Ascending aorta (tissue), 2 donors: Measurements from ENCODE around the gene SELENOH. TPM values are rescaled to one million over a fixed set of nuclear protein-coding genes. Genes with fewer than 3 reads are reported as not detected.
A peak's percentile ranks its signal among the peaks of the same experiment; 100 is the strongest.

Source experiments
- DNase-seq, 2 donors: peaks; one replicate each; pipeline ENCODE4 v3.0.0-alpha.2; 2019; ENCODE audit warnings: low spot score in 2 of 2
- H3K27ac ChIP-seq, 2 donors: fragments of 200-600 bp; sonication (generic); one replicate each; pipeline ENCODE4 v1.5.1; 2016 to 2017; ENCODE audit warnings: mild to moderate bottlenecking in 1 of 2
- H3K27me3 ChIP-seq: fragments of 200-600 bp; sonication (generic); one replicate; pipeline ENCODE4 v1.5.1; 2017
- H3K36me3 ChIP-seq, 2 donors: fragments of 200-600 bp; sonication (generic); one replicate each; pipeline ENCODE4 v1.5.1; 2016
- H3K4me1 ChIP-seq, 2 donors: fragments of 200-600 bp; sonication (generic); one replicate each; pipeline ENCODE4 v1.5.1; 2016 to 2017; ENCODE audit warnings: mild to moderate bottlenecking in 1 of 2
- H3K4me3 ChIP-seq, 2 donors: fragments of 200-600 bp; sonication (generic); one replicate each; pipeline ENCODE4 v1.5.1; 2016 to 2017; ENCODE audit warnings: mild to moderate bottlenecking in 1 of 2
- H3K9me3 ChIP-seq, 2 donors: fragments of 200-600 bp; sonication (generic); one replicate each; pipeline ENCODE4 v1.5.1; 2016
- CTCF ChIP-seq, 3 experiments: fragments of 200-600 bp in 2 of 3; fragments of 450-650 bp in 1 of 3; sonication (generic) in 2 of 3; IDR thresholded peaks; one replicate each; pipeline ENCODE4 v1.5.1; 2016 to 2019; ENCODE audit warnings: antibody characterized with exemption in 3 of 3, mild to moderate bottlenecking in 1 of 3, moderate library complexity in 1 of 3
- intact Hi-C: fragments of 100-400 bp; cut with DNase I; formaldehyde crosslinking; loops from one replicate; pipeline ENCODE4 v1.15.1; 2023
- total RNA-seq: library from RNA; depleted of rRNA; stranded (reverse); fragments of >200 nt; gene quantifications from one replicate; pipeline ENCODE4 v1.1.0, GENCODE V29; 2016

SELENOH gene
- total RNA-seq, 1 donor from 2014 or later: 113 TPM

GRCh38 chr11:57735619-57736298 lies 5.5 kb upstream of the SELENOH start:
- no peak for TF ChIP-seq CTCF (IDR thresholded peaks at IDR 0.05)
- H3K4me3 ChIP-seq: no peak overlapping the region
- no peaks in the 10 kb centered on the region for H3K9me3 ChIP-seq
- peaks cover 18 to 25% of the 10 kb centered on the region in 2 donors for H3K36me3 ChIP-seq
- peaks cover 0 to 2% of the 10 kb centered on the region in 2 donors for H3K4me1 ChIP-seq
- no peak overlapping the region for H3K27ac ChIP-seq
- no peak for DNase-seq
- H3K27me3 ChIP-seq: no peaks in the 10 kb centered on the region
- intact Hi-C loops: no loop called here

- Histone ChIP-seq H3K4me1 (peaks cover 0 to 15% of the 10 kb centered on the region in 2 donors), H3K27me3 (no peaks in the 10 kb centered on the region), H3K36me3 (peaks cover 29 to 42% of the 10 kb centered on the region in 2 donors), H3K9me3 (no peaks in the 10 kb centered on the region), H3K27ac (peak overlapping the region; percentile 95 to 97), H3K4me3 (peak overlapping the region; percentile 91 to 93)
- TF ChIP-seq CTCF (IDR thresholded peaks at IDR 0.05): no peak
- intact Hi-C loops: loop anchor here (5.0 kb wide), 1 partner anchor 835 kb away; the partner anchor contains the start of genes LPXN and ZFP91
- DNase-seq: no peak
Measured at GRCh38 chr11:57742087-57742452, 779 bp downstream of the SELENOH start.

GRCh38 chr11:57744357-57744756 lies 3.1 kb downstream of the SELENOH start:
- DNase-seq: no peak
- H3K36me3 ChIP-seq: peaks cover 14 to 27% of the 10 kb centered on the region in 2 donors
- H3K27ac ChIP-seq: no peak overlapping the region
- intact Hi-C loops: loop anchor here (5.0 kb wide), 1 partner anchor 833 kb away; the partner anchor contains the start of genes LPXN and ZFP91
- H3K4me1 ChIP-seq: peaks cover 0 to 15% of the 10 kb centered on the region in 2 donors
- no peaks in the 10 kb centered on the region for H3K9me3 ChIP-seq
- TF ChIP-seq CTCF (IDR thresholded peaks at IDR 0.05): no peak
- H3K4me3 ChIP-seq: no peak overlapping the region
- H3K27me3 ChIP-seq: no peaks in the 10 kb centered on the region

- Histone ChIP-seq H3K36me3 (peaks cover 14 to 24% of the 10 kb centered on the region in 2 donors), H3K9me3 (no peaks in the 10 kb centered on the region), H3K4me3 (no peak overlapping the region), H3K27ac (no peak overlapping the region), H3K27me3 (no peaks in the 10 kb centered on the region), H3K4me1 (peaks cover 0 to 15% of the 10 kb centered on the region in 2 donors)
- no peak for DNase-seq
- TF ChIP-seq CTCF (IDR thresholded peaks at IDR 0.05): no peak
- intact Hi-C loops: no loop called here
Measured at GRCh38 chr11:57745206-57745605, 3.9 kb downstream of the SELENOH start.

GRCh38 chr11:57746920-57747319 lies 5.6 kb downstream of the SELENOH start:
- intact Hi-C loops: no loop called here
- TF ChIP-seq CTCF (IDR thresholded peaks at IDR 0.05): no peak
- peaks cover 0 to 11% of the 10 kb centered on the region in 2 donors for H3K4me1 ChIP-seq
- H3K27me3 ChIP-seq: no peaks in the 10 kb centered on the region
- no peak overlapping the region for H3K27ac ChIP-seq
- DNase-seq: no peak
- peaks cover 14 to 24% of the 10 kb centered on the region in 2 donors for H3K36me3 ChIP-seq
- no peaks in the 10 kb centered on the region for H3K9me3 ChIP-seq
- H3K4me3 ChIP-seq: no peak overlapping the region
